Fibroblast of the aortic adventitia (primary cell): ENCODE results near the gene PTGFRN. TPM values are rescaled to one million over a fixed set of nuclear protein-coding genes. Genes with fewer than 3 reads are reported as not detected.

ENCODE experiments used
- DNase-seq: peaks from one replicate; pipeline ENCODE4 v3.0.0-alpha.2; 2010; ENCODE audit warnings: low read depth
- H3K4me3 ChIP-seq: 2 replicates; pipeline ENCODE4 v1.5.1; 2011; ENCODE audit warnings: low read depth, mild to moderate bottlenecking, control low read depth, low read length, moderate library complexity
- CTCF ChIP-seq: IDR thresholded peaks from 2 replicates; pipeline ENCODE4 v1.5.1; 2011; ENCODE audit warnings: mild to moderate bottlenecking, low read length, control low read depth, inconsistent platforms; ENCODE audit not compliant: insufficient read depth
- total RNA-seq: library from RNA; depleted of rRNA; stranded (reverse); fragments of >200 nt; gene quantifications from 2 replicates; pipeline ENCODE4 v1.2.3, GENCODE V29; 2012; ENCODE audit warnings: low replicate concordance

Gene PTGFRN
- total RNA-seq, 1 donor, result 39.8 TPM

- no peak for DNase-seq
- no peak overlapping the region for H3K4me3 ChIP-seq
- no peak for TF ChIP-seq CTCF
Observed at GRCh38 chr1:117029685-117030084, 120.0 kb downstream of the PTGFRN start.

GRCh38 chr1:117030271-117030877 is 120.7 kb downstream of the PTGFRN start:
- DNase-seq, result no peak
- no peak overlapping the region for H3K4me3 ChIP-seq
- no peak for TF ChIP-seq CTCF

GRCh38 chr1:117032266-117032665 is 122.5 kb downstream of the PTGFRN start:
- no peak for TF ChIP-seq CTCF
- DNase-seq, result no peak
- no peak overlapping the region for H3K4me3 ChIP-seq

GRCh38 chr1:117032681-117033539 is 123.2 kb downstream of the PTGFRN start:
- no peak for DNase-seq
- no peak for TF ChIP-seq CTCF
- H3K4me3 ChIP-seq, result no peak overlapping the region

GRCh38 chr1:117033772-117034171 is 124.1 kb downstream of the PTGFRN start:
- H3K4me3 ChIP-seq, result no peak overlapping the region
- DNase-seq, result no peak
- TF ChIP-seq CTCF, result no peak

GRCh38 chr1:117034791-117035290 is 125.1 kb downstream of the PTGFRN start:
- TF ChIP-seq CTCF, result no peak
- no peak for DNase-seq
- H3K4me3 ChIP-seq, result no peak overlapping the region
